Neural progenitor cell (in vitro differentiated cells): ENCODE measurements around the gene SRPX2. TPM values are rescaled to one million over a fixed set of nuclear protein-coding genes. Genes with fewer than 3 reads are reported as not detected.

Experiments used
- DNase-seq: peaks from one replicate; pipeline ENCODE4 v3.0.0-alpha.2; 2016; ENCODE audit warnings: low spot score
- H2AFZ ChIP-seq: fragments of 200-600 bp; sonication (generic); replicated peaks from 2 replicates; pipeline ENCODE4 v1.6.1; 2016; ENCODE audit warnings: antibody characterized with exemption
- H3F3A ChIP-seq: fragments of 200-600 bp; sonication (generic); 2 replicates; pipeline ENCODE4 v1.6.1; 2016; ENCODE audit warnings: antibody characterized with exemption, low read depth
- H3K27ac ChIP-seq: fragments of 200-600 bp; sonication (generic); 2 replicates; pipeline ENCODE4 v1.5.1; 2016; ENCODE audit warnings: mild to moderate bottlenecking
- H3K27me3 ChIP-seq: fragments of 200-600 bp; sonication (generic); 2 replicates; pipeline ENCODE4 v1.6.1; 2016; ENCODE audit warnings: mild to moderate bottlenecking, moderate library complexity
- H3K36me3 ChIP-seq: fragments of 200-600 bp; sonication (generic); 2 replicates; pipeline ENCODE4 v1.5.1; 2016
- H3K4me1 ChIP-seq: fragments of 200-600 bp; sonication (generic); 2 replicates; pipeline ENCODE4 v1.6.1; 2016; ENCODE audit warnings: mixed run types
- H3K4me2 ChIP-seq: fragments of 200-600 bp; sonication (generic); 2 replicates; pipeline ENCODE4 v1.6.1; 2016
- H3K4me3 ChIP-seq: fragments of 200-600 bp; sonication (generic); 2 replicates; pipeline ENCODE4 v1.5.1; 2016
- H3K79me2 ChIP-seq: fragments of 200-600 bp; sonication (generic); 2 replicates; pipeline ENCODE4 v1.6.1; 2016; ENCODE audit warnings: low read depth
- H3K9ac ChIP-seq: fragments of 200-600 bp; sonication (generic); 2 replicates; pipeline ENCODE4 v1.6.1; 2016
- H3K9me3 ChIP-seq: fragments of 200-600 bp; sonication (generic); 2 replicates; pipeline ENCODE4 v1.5.1; 2016; ENCODE audit warnings: low read depth
- H4K20me1 ChIP-seq: fragments of 200-600 bp; sonication (generic); 2 replicates; pipeline ENCODE4 v1.6.1; 2016; ENCODE audit warnings: low read depth
- H3K27ac Mint-ChIP-seq: 3 replicates; pipeline ENCODE4 v1.8.0; 2021; ENCODE audit warnings: mixed read lengths
- H3K27me3 Mint-ChIP-seq: 2 replicates; pipeline ENCODE4 v1.8.0; 2022; ENCODE audit warnings: low read depth, mild to moderate bottlenecking, inconsistent platforms, moderate library complexity, mixed read lengths; ENCODE audit not compliant: insufficient read depth
- H3K36me3 Mint-ChIP-seq: 3 replicates; pipeline ENCODE4 v1.8.0; 2021; ENCODE audit warnings: mixed read lengths
- H3K4me1 Mint-ChIP-seq: 3 replicates; pipeline ENCODE4 v1.8.0; 2021; ENCODE audit warnings: mixed read lengths
- H3K4me3 Mint-ChIP-seq: 3 replicates; pipeline ENCODE4 v1.8.0; 2021; ENCODE audit warnings: mild to moderate bottlenecking, moderate library complexity, mixed read lengths
- H3K9me3 Mint-ChIP-seq: 3 replicates; pipeline ENCODE4 v1.8.0; 2020; ENCODE audit warnings: mixed read lengths
- CTCF ChIP-seq: fragments of 200-600 bp; sonication (generic); IDR thresholded peaks from 2 replicates; pipeline ENCODE4 v1.5.1; 2017; ENCODE audit warnings: antibody characterized with exemption, mild to moderate bottlenecking
- EZH2 ChIP-seq: fragments of 200-600 bp; sonication (generic); IDR thresholded peaks from 2 replicates; pipeline ENCODE4 v1.6.1; 2017; ENCODE audit warnings: antibody characterized with exemption, mild to moderate bottlenecking, moderate library complexity
- EZH2phosphoT487 ChIP-seq: fragments of 200-600 bp; sonication (generic); IDR thresholded peaks from 2 replicates; pipeline ENCODE4 v1.6.1; 2017; ENCODE audit warnings: antibody characterized with exemption
- total RNA-seq: library from RNA; depleted of rRNA; stranded (reverse); fragments of >200 nt; gene quantifications from 2 replicates; pipeline ENCODE4 v1.2.3, GENCODE V29; 2015; ENCODE audit warnings: low replicate concordance

Gene SRPX2
- total RNA-seq, 1 donor from 2014 or later, result 0.11 TPM

DNA sequence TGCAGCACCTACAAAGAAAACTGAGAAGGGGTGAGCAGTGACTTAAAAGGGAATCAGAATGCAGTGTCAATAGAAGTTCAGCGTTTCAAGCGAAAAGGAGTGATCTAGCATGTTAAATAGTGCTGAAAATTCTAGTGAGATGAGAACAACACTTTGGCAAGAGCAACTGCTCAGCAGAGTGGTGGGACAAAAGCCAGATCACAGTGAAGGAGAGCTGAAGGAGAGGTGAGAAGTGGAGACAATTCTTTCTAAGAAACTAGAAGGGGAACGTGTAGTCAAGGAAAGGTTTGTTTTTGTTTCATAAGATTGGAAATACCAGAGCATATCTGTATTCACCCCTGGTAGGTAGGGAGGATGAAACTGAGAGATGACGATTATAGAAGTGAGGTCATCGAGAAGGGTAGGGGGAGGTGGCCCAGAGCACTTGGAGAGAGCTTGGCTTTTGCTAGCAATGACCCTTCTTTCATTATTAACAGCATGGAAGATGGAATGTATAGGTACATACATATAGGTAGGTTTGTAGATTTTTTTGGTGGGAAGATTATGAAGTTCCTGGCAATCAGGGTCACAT is 33.7 kb downstream of the SRPX2 start:
- Mint-ChIP-seq H3K27me3 (peaks cover 5% of the 10 kb centered on the region), H3K27ac (no peak overlapping the region), H3K4me3 (no peak overlapping the region), H3K9me3 (no peaks in the 10 kb centered on the region), H3K36me3 (no peaks in the 10 kb centered on the region), H3K4me1 (no peaks in the 10 kb centered on the region)
- H3K9ac ChIP-seq, result no peak overlapping the region
- no peaks in the 10 kb centered on the region for H3K36me3 ChIP-seq
- H3K79me2 ChIP-seq, result no peaks in the 10 kb centered on the region
- H3K4me2 ChIP-seq, result no peak overlapping the region
- H3K27me3 ChIP-seq, result no peaks in the 10 kb centered on the region
- H2AFZ ChIP-seq, result no peak overlapping the region
- DNase-seq, result no peak
- H3K27ac ChIP-seq, result no peak overlapping the region
- H3K4me1 ChIP-seq, result no peaks in the 10 kb centered on the region
- H3K4me3 ChIP-seq, result no peak overlapping the region
- H4K20me1 ChIP-seq, result no peaks in the 10 kb centered on the region
- TF ChIP-seq EZH2phosphoT487 (no peak), EZH2 (no peak), CTCF (no peak)
- H3K9me3 ChIP-seq, result no peaks in the 10 kb centered on the region
- H3F3A ChIP-seq, result no peaks in the 10 kb centered on the region

GRCh38 chrX:100680756-100681155 is 36.8 kb downstream of the SRPX2 start:
- H3K4me1 ChIP-seq, result no peaks in the 10 kb centered on the region
- Mint-ChIP-seq H3K36me3 (no peaks in the 10 kb centered on the region), H3K9me3 (no peaks in the 10 kb centered on the region), H3K4me3 (no peak overlapping the region), H3K27me3 (peaks cover 3% of the 10 kb centered on the region), H3K27ac (no peak overlapping the region), H3K4me1 (no peaks in the 10 kb centered on the region)
- no peak for TF ChIP-seq EZH2phosphoT487
- no peak for TF ChIP-seq CTCF
- TF ChIP-seq EZH2, result no peak
- H4K20me1 ChIP-seq, result no peaks in the 10 kb centered on the region
- no peaks in the 10 kb centered on the region for H3F3A ChIP-seq
- no peaks in the 10 kb centered on the region for H3K9me3 ChIP-seq
- no peak overlapping the region for H3K27ac ChIP-seq
- no peak overlapping the region for H3K4me3 ChIP-seq
- H3K79me2 ChIP-seq, result no peaks in the 10 kb centered on the region
- no peak for DNase-seq
- H3K27me3 ChIP-seq, result no peaks in the 10 kb centered on the region
- H2AFZ ChIP-seq, result no peak overlapping the region
- H3K9ac ChIP-seq, result no peak overlapping the region
- H3K4me2 ChIP-seq, result no peak overlapping the region
- no peaks in the 10 kb centered on the region for H3K36me3 ChIP-seq

DNA sequence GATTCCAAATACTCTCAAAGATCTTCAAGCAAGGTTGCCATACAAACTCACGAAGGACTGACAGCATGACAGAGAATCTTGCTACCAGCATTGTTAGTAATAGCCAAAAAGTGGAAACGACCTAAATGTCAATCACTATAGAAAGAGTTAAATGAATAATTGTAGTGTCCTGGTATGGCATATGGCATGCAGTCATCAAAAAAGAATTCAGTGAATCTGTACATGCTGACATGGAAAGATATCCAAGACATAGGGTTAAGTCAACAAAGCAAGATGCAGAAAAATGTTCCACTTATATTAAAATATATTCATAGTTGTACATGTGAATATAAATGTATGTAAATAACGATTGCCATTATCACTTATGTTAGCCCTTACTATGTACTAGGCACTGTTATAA is 37.6 kb downstream of the SRPX2 start:
- Mint-ChIP-seq H3K4me1 (no peaks in the 10 kb centered on the region), H3K27ac (no peak overlapping the region), H3K27me3 (no peaks in the 10 kb centered on the region), H3K4me3 (no peak overlapping the region), H3K36me3 (no peaks in the 10 kb centered on the region), H3K9me3 (no peaks in the 10 kb centered on the region)
- H3K4me2 ChIP-seq, result no peak overlapping the region
- TF ChIP-seq EZH2phosphoT487 (no peak), CTCF (no peak), EZH2 (no peak)
- no peaks in the 10 kb centered on the region for H3K27me3 ChIP-seq
- no peak overlapping the region for H3K27ac ChIP-seq
- H3K4me3 ChIP-seq, result no peak overlapping the region
- no peaks in the 10 kb centered on the region for H4K20me1 ChIP-seq
- H3K36me3 ChIP-seq, result no peaks in the 10 kb centered on the region
- H3K9ac ChIP-seq, result no peak overlapping the region
- no peaks in the 10 kb centered on the region for H3K79me2 ChIP-seq
- H3K4me1 ChIP-seq, result no peaks in the 10 kb centered on the region
- DNase-seq, result no peak
- no peaks in the 10 kb centered on the region for H3K9me3 ChIP-seq
- no peaks in the 10 kb centered on the region for H3F3A ChIP-seq
- no peak overlapping the region for H2AFZ ChIP-seq
